Ectodermal cell (in vitro differentiated cells): ENCODE results near the gene TMED9.
"Not testable (repeated sequence)": the region's sequence is repeated elsewhere in the genome, so short reads cannot be mapped to it uniquely, and the experiment has no call there.

ENCODE experiments used
- H3K27ac ChIP-seq: 2 replicates; pipeline ENCODE4 v1.7.0; 2013; ENCODE audit warnings: mild to moderate bottlenecking, low read depth, low read length; ENCODE audit not compliant: insufficient read depth, poor library complexity, severe bottlenecking
- H3K27me3 ChIP-seq: 2 replicates; pipeline ENCODE4 v1.7.0; 2013; ENCODE audit warnings: mild to moderate bottlenecking, low read length; ENCODE audit not compliant: insufficient read depth, control insufficient read depth, poor library complexity, severe bottlenecking
- H3K36me3 ChIP-seq: one replicate; pipeline ENCODE4 v1.7.0; 2013; ENCODE audit warnings: low read length; ENCODE audit not compliant: control insufficient read depth, insufficient read depth
- H3K4me1 ChIP-seq: one replicate; pipeline ENCODE4 v1.7.0; 2013; ENCODE audit warnings: low read length; ENCODE audit not compliant: control insufficient read depth, insufficient read depth
- H3K4me3 ChIP-seq: 2 replicates; pipeline ENCODE4 v1.7.0; 2013; ENCODE audit warnings: low read depth, low read length, control low read depth; ENCODE audit not compliant: insufficient read depth
- H3K9me3 ChIP-seq: 2 replicates; pipeline ENCODE4 v1.7.0; 2013; ENCODE audit warnings: mild to moderate bottlenecking, low read length, moderate library complexity; ENCODE audit not compliant: control insufficient read depth
- WGBS, 2 experiments: methylation state at CpG; one replicate each; pipeline ENCODE4 v1.1.7; 2013; ENCODE audit warnings: missing lambda C conversion rate in 2 of 2; 5-methylcytosine and 5-hydroxymethylcytosine counted together

The TMED9 gene

DNA sequence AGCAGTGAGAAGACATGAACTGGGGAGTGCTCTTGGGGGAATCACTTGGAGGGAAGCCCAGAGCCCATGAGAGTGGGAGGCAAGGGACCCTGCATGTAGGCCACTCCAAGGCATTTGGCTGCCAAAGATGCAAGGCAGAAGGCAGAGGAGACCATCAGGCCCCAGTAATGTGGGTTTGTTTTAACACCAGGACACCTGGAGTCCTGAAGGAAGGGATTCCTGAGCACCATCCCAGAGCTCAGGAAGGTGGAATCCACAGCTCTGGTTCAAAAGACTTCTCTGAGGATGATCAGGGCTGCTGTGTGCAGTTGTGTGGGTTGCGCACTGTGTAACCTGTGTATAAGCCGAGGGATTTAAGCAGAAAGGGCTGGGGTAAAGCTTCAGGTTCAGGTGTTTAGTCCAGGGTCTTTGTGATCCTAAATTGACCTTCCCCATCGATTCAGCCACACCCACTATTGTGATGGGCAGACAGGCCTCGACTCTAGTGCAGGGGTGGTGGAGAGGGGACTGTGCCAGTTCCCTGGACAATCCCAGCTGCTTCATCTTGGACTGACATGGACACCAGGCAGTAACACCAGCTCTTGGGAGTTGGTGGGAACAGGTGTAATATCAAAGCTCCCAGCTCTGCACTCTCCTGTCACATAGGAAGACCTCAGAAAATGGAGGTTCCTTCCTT is 18.9 kb downstream of the TMED9 start:
- no peak overlapping the region for H3K4me3 ChIP-seq
- 87% methylated on average over 4 of the region's 4 CpGs for WGBS, 2 experiments

DNA sequence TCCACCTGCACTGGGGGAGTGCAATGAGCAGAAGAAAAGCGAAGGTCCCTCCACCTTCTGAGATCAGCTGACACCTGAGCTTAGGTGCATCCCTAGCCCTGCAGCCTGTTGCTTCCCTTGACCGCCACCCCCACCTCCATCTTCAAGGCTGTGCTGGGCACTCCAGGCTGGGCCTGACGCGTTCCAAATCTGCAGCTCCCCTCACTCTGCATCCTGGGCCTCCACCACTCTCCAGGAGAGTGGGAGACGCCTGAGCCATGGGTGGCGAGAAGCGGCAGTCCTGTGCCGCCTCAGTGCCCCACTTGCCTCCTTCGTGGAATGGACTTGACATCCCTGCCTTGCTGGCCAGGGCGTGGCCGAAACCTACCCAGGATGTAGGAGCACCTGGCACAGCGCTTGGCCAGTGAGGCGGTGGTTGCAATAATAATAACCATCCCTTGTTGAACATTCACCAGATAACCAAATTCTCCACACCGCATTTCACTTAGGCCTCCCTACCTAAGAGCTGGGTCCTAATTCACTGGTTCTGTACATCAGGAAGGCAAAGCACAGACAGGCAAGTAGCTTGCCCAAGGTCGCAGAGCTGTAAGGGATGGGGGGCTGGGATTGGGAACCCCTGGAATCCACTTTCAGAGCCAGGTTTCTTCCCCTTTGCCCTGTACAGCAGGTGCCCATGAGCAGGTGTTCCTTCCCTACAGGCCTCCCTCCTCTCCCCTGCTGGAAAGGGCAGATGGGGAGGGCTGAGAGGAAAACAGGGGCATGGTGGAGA is 19.6 kb downstream of the TMED9 start:
- no peaks in the 10 kb centered on the region for H3K36me3 ChIP-seq

More for the DNA sequence above, 18.9 kb downstream of the TMED9 start:
- Histone ChIP-seq H3K27me3 (no peaks in the 10 kb centered on the region), H3K36me3 (no peaks in the 10 kb centered on the region), H3K27ac (no peak overlapping the region), H3K9me3 (no peaks in the 10 kb centered on the region), H3K4me1 (peaks cover 6% of the 10 kb centered on the region)

DNA sequence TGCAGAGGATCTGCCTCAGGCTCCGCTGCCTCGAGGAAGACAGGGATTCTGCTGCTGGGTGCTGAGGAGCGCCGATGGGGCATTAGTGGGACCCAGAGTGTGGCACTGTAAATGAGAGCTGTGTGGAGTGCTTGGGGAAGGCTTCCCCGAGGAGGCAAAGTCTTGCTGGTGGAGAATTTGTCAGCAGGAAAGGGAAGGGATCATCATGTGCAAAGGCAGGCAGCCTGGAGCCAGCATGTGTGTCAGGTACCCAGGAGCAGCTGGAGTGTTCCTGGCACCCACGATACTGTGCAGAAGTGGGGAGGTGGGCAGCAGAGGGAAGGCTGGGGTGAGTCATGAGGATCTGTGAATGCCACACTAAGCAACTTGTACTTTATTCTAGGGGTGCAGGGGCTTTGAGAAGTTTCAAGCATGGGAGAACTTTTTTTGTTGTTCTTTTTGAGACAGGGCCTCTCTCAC is 20.2 kb downstream of the TMED9 start:
- Histone ChIP-seq H3K36me3 (no peaks in the 10 kb centered on the region), H3K27ac (no peak overlapping the region), H3K9me3 (no peaks in the 10 kb centered on the region), H3K4me1 (peaks cover 6% of the 10 kb centered on the region), H3K4me3 (no peak overlapping the region), H3K27me3 (no peaks in the 10 kb centered on the region)
- WGBS, 2 experiments, result 87 to 88% methylated on average over 6 of the region's 6 CpGs

More for the DNA sequence above, 19.6 kb downstream of the TMED9 start:
- Histone ChIP-seq H3K9me3 (no peaks in the 10 kb centered on the region), H3K4me1 (peaks cover 6% of the 10 kb centered on the region), H3K27ac (no peak overlapping the region), H3K4me3 (no peak overlapping the region), H3K27me3 (no peaks in the 10 kb centered on the region)
- WGBS, 2 experiments, result 95% methylated on average over 15 of the region's 15 CpGs

DNA sequence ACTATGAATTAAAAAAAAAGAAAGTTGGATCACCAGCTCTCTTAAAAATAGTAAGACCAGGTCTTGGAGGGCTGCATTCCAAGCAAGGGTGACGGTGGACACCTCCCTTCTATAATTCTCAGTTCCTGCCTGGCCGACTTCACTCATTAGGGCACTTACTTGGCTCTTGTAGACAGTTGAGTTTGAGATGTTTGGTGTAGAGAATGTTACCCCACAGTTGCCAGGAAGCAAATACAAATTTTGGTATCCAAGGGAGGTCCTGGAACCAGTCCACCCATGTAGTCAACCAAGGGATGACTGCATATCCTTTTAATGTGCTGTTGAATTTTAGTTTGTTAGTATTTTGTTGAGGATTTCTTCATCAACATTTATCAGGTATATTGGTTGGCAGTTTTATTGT is 28.6 kb downstream of the TMED9 start:
- no peaks in the 10 kb centered on the region for H3K27me3 ChIP-seq
- no peak overlapping the region for H3K4me3 ChIP-seq
- no peaks in the 10 kb centered on the region for H3K36me3 ChIP-seq
- 95 to 100% methylated on average over 2 of the region's 2 CpGs for WGBS, 2 experiments
- H3K4me1 ChIP-seq, result no peaks in the 10 kb centered on the region
- no peaks in the 10 kb centered on the region for H3K9me3 ChIP-seq
- no peak overlapping the region for H3K27ac ChIP-seq

DNA sequence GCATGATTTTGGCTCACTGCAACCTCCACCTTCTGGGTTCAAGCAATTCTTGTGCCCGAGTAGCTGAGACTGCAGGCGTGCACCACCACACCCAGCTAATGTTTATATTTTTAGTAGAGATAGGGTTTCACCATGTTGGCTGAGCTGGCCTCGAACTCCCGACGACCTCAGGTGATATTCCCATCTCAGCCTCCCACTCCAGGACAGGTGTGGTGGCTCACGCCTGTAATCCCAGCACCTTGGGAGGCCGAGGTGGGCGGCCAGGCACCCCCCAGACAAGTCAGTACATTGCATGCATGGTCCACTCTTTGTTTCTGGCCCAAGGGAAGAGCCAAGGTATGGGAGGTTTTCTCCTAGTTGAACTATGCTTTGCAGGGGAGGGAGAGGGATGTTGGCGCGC is 32.2 kb downstream of the TMED9 start:
- not testable (repeated sequence) for H3K4me3 ChIP-seq, H3K4me1 ChIP-seq, H3K36me3 ChIP-seq, H3K27me3 ChIP-seq, H3K27ac ChIP-seq, H3K9me3 ChIP-seq
- 93 to 95% methylated on average over 9 to 10 of the region's 10 CpGs for WGBS, 2 experiments

DNA sequence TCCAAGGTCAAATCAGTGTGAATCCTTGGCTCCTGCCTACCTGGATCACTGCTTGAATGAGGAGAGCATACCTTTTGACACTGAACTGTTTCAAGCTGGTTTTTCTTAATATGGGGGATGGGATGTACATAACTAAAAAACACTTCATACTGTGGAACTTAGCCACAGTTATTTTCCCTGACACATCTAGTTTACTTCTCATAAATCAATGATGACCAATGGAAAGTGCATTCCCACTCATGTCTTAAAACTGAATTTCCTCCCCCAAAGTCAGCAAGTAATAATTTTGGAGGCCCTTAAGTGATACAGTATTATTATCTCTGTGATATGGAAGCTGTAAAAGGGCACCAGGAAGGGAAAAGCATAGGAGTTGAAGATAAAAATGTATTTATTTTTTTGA is 38.2 kb downstream of the TMED9 start:
- H3K4me1 ChIP-seq, H3K9me3 ChIP-seq, H3K36me3 ChIP-seq, H3K4me3 ChIP-seq, H3K27ac ChIP-seq, H3K27me3 ChIP-seq: not testable (repeated sequence)

DNA sequence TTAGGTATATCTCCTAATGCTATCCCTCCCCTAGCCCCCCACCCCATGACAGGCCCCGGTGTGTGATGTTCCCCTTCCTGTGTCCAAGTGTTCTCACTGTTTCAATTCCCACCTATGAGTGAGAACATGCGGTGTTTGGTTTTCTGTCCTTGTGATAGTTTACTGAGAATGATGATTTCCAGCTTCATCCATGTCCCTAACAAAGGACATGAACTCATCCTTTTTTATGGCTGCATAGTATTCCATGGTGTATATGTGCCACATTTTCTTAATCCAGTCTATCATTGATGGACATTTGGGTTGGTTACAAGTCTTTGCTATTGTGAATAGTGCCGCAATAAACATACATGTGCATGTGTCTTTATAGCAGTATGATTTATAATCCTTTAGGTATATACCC is 42.9 kb downstream of the TMED9 start:
- not testable (repeated sequence) for H3K27me3 ChIP-seq, H3K4me3 ChIP-seq, H3K4me1 ChIP-seq, H3K27ac ChIP-seq, H3K36me3 ChIP-seq, H3K9me3 ChIP-seq
- 90 to 100% methylated on average over 1 to 2 of the region's 3 CpGs for WGBS, 2 experiments

DNA sequence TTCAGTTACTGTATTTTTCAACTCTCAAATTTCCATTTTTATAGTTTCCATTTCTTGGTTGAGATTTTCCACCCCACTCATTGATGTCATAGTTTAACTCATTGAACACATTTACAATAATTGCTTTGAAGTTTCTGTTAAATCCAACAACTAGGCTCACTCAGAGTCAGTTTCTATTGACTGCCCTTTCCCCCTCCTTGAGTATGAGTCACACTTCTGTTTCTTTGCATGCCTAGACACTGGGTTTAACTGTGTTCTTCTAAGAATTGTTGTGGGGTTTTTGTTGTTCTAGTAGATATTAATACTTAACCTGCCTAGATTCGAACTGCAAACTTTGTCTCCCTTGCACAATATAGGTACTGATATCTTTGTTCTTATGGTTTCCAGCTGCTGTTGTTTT is 53.5 kb downstream of the TMED9 start:
- WGBS, 2 experiments, result no CpG with 5 or more reads among the region's 1 CpG
- not testable (repeated sequence) for H3K27me3 ChIP-seq, H3K4me3 ChIP-seq, H3K9me3 ChIP-seq, H3K36me3 ChIP-seq, H3K27ac ChIP-seq, H3K4me1 ChIP-seq
